Neural cell (in vitro differentiated cells): ENCODE measurements around the gene KRT7. TPM values are rescaled to one million over a fixed set of nuclear protein-coding genes. Genes with fewer than 3 reads are reported as not detected.

Experiments
- H2AFZ ChIP-seq: fragments of 200-600, 300-800 bp; sonication (generic), shearing (Covaris generic); 2 replicates; pipeline ENCODE4 v1.6.0; 2014; ENCODE audit warnings: low read depth, mild to moderate bottlenecking, antibody characterized with exemption, low read length, moderate library complexity
- H3F3A ChIP-seq: fragments of 200-600 bp; shearing (Covaris generic); 2 replicates; pipeline ENCODE4 v1.6.1; 2016; ENCODE audit warnings: mild to moderate bottlenecking, moderate library complexity, mixed read lengths, antibody characterized with exemption, low read length; ENCODE audit not compliant: insufficient read depth, poor library complexity, severe bottlenecking
- H3K27ac ChIP-seq: fragments of 200-600, 300-800 bp; sonication (generic), shearing (Covaris generic); 2 replicates; pipeline ENCODE4 v1.5.1; 2014; ENCODE audit warnings: mild to moderate bottlenecking, low read length, moderate library complexity
- H3K27me3 ChIP-seq: fragments of 300-800, 200-600 bp; sonication (generic), shearing (Covaris generic); 2 replicates; pipeline ENCODE4 v1.6.0; 2014; ENCODE audit warnings: mild to moderate bottlenecking, low read depth, low read length, moderate library complexity; ENCODE audit not compliant: insufficient read depth
- H3K36me3 ChIP-seq: fragments of 300-800, 200-600 bp; sonication (generic), shearing (Covaris generic); 2 replicates; pipeline ENCODE4 v1.5.1; 2014; ENCODE audit warnings: mild to moderate bottlenecking, antibody characterized with exemption, low read length, moderate library complexity; ENCODE audit not compliant: insufficient read depth
- H3K4me2 ChIP-seq: fragments of 300-800, 200-600 bp; sonication (generic), shearing (Covaris generic); 2 replicates; pipeline ENCODE4 v1.6.0; 2014; ENCODE audit warnings: mild to moderate bottlenecking, low read length
- H3K4me3 ChIP-seq: fragments of 300-800, 200-600 bp; sonication (generic), shearing (Covaris generic); 2 replicates; pipeline ENCODE4 v1.5.1; 2014; ENCODE audit warnings: mild to moderate bottlenecking, low read length, moderate library complexity
- H3K79me2 ChIP-seq: fragments of 200-600 bp; shearing (Covaris generic); replicated peaks from 2 replicates; pipeline ENCODE4 v1.6.0; 2014; ENCODE audit warnings: mild to moderate bottlenecking, low read length, moderate library complexity; ENCODE audit not compliant: insufficient read depth
- H3K9ac ChIP-seq: fragments of 300-800, 200-600 bp; sonication (generic), shearing (Covaris generic); 2 replicates; pipeline ENCODE4 v1.6.1; 2016; ENCODE audit warnings: mild to moderate bottlenecking, low read length, mixed read lengths
- H3K9me2 ChIP-seq: fragments of 200-600 bp; shearing (Covaris generic); 2 replicates; pipeline ENCODE4 v1.6.1; 2016; ENCODE audit warnings: mild to moderate bottlenecking, low read length, mixed read lengths; ENCODE audit not compliant: insufficient read depth
- H3K9me3 ChIP-seq: fragments of 200-600, 300-800 bp; sonication (generic), shearing (Covaris generic); 2 replicates; pipeline ENCODE4 v1.6.1; 2016; ENCODE audit warnings: mild to moderate bottlenecking, mixed run types, low read length, moderate library complexity, mixed read lengths
- H4K20me1 ChIP-seq: fragments of 200-600 bp; shearing (Covaris generic); 2 replicates; pipeline ENCODE4 v1.6.1; 2016; ENCODE audit warnings: mild to moderate bottlenecking, mixed run types; ENCODE audit not compliant: insufficient read depth
- CTCF ChIP-seq: fragments of 450-650 bp; IDR thresholded peaks from 2 replicates; pipeline ENCODE4 v1.5.1; 2014; ENCODE audit warnings: antibody characterized with exemption, mild to moderate bottlenecking, moderate library complexity; ENCODE audit not compliant: poor library complexity, severe bottlenecking
- EP300 ChIP-seq: fragments of 450-650 bp; conservative IDR thresholded peaks from 2 replicates; pipeline ENCODE4 v1.6.1; 2014; ENCODE audit warnings: antibody characterized with exemption, mild to moderate bottlenecking, moderate library complexity; ENCODE audit not compliant: poor library complexity, severe bottlenecking
- EZH2 ChIP-seq: fragments of 200-600, 300-800 bp; shearing (Covaris generic), sonication (generic); IDR thresholded peaks from 2 replicates; pipeline ENCODE4 v1.6.1; 2014; ENCODE audit warnings: antibody characterized with exemption, low read length, borderline replicate concordance, mild to moderate bottlenecking; ENCODE audit not compliant: insufficient read depth, poor library complexity, severe bottlenecking
- MXI1 ChIP-seq: fragments of 450-650 bp; conservative IDR thresholded peaks from 2 replicates; pipeline ENCODE4 v1.6.1; 2014; ENCODE audit warnings: antibody characterized with exemption, mild to moderate bottlenecking; ENCODE audit not compliant: poor library complexity, severe bottlenecking
- POLR2AphosphoS5 ChIP-seq: IDR thresholded peaks from 2 replicates; pipeline ENCODE4 v1.6.1; 2012
- RAD21 ChIP-seq: fragments of 450-650 bp; conservative IDR thresholded peaks from 2 replicates; pipeline ENCODE4 v1.6.1; 2014; ENCODE audit warnings: antibody characterized with exemption, mild to moderate bottlenecking, moderate library complexity
- REST ChIP-seq: IDR thresholded peaks from 2 replicates; pipeline ENCODE4 v1.6.1; 2012; ENCODE audit warnings: borderline replicate concordance
- SMC3 ChIP-seq: fragments of 450-650 bp; conservative IDR thresholded peaks from 2 replicates; pipeline ENCODE4 v1.6.1; 2014; ENCODE audit warnings: antibody characterized with exemption, mild to moderate bottlenecking, moderate library complexity; ENCODE audit not compliant: poor library complexity
- TAF1 ChIP-seq: IDR thresholded peaks from 2 replicates; pipeline ENCODE4 v1.6.1; 2012; ENCODE audit warnings: low read depth
- polyA plus RNA-seq: library from polyadenylated mRNA; depleted of rRNA; stranded (reverse); fragments of >200 nt; gene quantifications from 2 replicates; pipeline ENCODE4 v1.2.3, GENCODE V29; 2014

KRT7 gene
- polyA plus RNA-seq, 1 donor from 2014 or later = not detected

GRCh38 chr12:52216100-52216499, 16.9 kb upstream of the KRT7 start:
- Histone ChIP-seq H3K9me2 (no peaks in the 10 kb centered on the region), H3K27ac (no peak overlapping the region), H3K9ac (no peak overlapping the region), H3K4me2 (no peak overlapping the region), H3K27me3 (no peaks in the 10 kb centered on the region), H3F3A (no peaks in the 10 kb centered on the region), H3K4me3 (no peak overlapping the region), H3K79me2 (no peaks in the 10 kb centered on the region), H3K9me3 (no peaks in the 10 kb centered on the region), H3K36me3 (no peaks in the 10 kb centered on the region), H4K20me1 (no peaks in the 10 kb centered on the region), H2AFZ (no peak overlapping the region)
- TF ChIP-seq TAF1 (no peak), RAD21 (no peak), EZH2 (no peak), SMC3 (no peak), REST (no peak), EP300 (no peak), MXI1 (no peak), CTCF (no peak), POLR2AphosphoS5 (no peak)

- Histone ChIP-seq H3K4me3 (no peak overlapping the region), H3K27me3 (no peaks in the 10 kb centered on the region), H3K9me3 (no peaks in the 10 kb centered on the region), H3K9me2 (no peaks in the 10 kb centered on the region), H3K9ac (no peak overlapping the region), H3K79me2 (no peaks in the 10 kb centered on the region), H3F3A (no peaks in the 10 kb centered on the region), H2AFZ (no peak overlapping the region), H3K27ac (no peak overlapping the region), H3K36me3 (no peaks in the 10 kb centered on the region), H3K4me2 (no peak overlapping the region), H4K20me1 (no peaks in the 10 kb centered on the region)
- TF ChIP-seq EZH2 (no peak), CTCF (no peak), RAD21 (no peak), EP300 (no peak), MXI1 (no peak), SMC3 (no peak), TAF1 (no peak), REST (no peak), POLR2AphosphoS5 (no peak)
Measured at GRCh38 chr12:52216807-52217206, 16.2 kb upstream of the KRT7 start.
